Fibroblast of peridontal ligament (primary cell): ENCODE data around the gene SLC22A2.
"Not testable (repeated sequence)": the region's sequence is repeated elsewhere in the genome, so short reads cannot be mapped to it uniquely, and the experiment has no call there.

Source experiments
- DNase-seq: peaks from one replicate; pipeline ENCODE4 v3.0.0-alpha.2; 2010; ENCODE audit errors: extremely low read depth

Gene SLC22A2

DNA sequence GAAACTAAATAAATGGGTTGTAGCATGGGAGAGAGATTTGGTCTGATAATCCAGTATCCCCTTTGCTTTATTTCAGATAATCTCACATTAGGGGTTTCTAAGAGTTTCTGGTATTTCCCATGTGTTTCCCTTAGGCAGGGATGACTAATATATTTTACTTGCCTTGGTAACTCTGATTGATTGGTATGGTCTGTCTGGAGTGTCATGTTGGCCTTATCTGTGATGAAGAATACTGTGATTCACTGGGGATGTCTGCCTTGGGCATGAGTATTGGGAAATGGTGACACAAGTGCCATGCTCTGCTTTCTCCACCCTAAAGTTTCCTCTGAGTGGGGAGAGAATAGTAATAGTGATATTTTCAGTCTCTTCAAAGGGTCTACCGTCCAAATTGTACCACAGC is 10.1 kb downstream of the SLC22A2 start:
- no peak for DNase-seq

DNA sequence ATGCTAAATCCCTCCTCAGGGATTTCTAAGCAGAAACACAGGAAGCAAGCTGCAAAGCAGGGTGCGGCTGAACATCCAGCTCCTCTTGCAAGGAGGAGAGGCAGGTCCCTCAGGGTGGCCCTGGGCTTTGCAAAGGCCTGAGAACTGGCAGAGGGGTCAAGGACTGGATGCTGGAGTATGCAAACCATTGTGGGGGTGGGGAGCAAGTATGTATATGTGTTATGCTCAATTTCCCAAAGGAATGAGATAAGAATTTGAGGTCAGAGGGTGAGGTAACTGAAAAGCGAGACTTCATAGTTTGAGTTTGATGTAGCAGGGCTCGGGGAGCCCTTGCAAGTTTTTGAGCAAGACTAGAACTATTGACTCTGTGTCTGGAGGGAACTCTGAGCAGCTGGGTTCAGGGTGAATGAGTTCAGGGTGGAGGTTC is 11.2 kb downstream of the SLC22A2 start:
- no peak for DNase-seq

DNA sequence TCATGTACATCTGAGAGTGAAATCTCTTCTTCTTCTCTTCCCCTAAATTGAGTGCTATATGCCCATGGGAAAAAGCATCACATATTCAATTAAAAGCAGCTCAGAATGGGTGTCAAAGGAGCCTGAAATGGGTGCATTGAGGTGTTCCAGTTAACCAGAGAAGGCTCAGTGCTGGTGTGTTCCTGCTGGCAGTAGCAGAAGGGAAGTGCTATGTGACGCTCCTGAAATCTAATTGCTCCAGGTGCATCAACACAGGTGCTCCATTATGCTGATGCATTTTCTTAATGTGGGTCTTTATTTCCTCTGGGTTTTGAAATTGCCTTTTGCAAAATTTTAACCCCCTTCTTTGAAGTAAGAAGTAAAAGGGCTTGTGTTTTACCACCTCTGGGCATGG is 17.9 kb downstream of the SLC22A2 start:
- DNase-seq, result no peak

DNA sequence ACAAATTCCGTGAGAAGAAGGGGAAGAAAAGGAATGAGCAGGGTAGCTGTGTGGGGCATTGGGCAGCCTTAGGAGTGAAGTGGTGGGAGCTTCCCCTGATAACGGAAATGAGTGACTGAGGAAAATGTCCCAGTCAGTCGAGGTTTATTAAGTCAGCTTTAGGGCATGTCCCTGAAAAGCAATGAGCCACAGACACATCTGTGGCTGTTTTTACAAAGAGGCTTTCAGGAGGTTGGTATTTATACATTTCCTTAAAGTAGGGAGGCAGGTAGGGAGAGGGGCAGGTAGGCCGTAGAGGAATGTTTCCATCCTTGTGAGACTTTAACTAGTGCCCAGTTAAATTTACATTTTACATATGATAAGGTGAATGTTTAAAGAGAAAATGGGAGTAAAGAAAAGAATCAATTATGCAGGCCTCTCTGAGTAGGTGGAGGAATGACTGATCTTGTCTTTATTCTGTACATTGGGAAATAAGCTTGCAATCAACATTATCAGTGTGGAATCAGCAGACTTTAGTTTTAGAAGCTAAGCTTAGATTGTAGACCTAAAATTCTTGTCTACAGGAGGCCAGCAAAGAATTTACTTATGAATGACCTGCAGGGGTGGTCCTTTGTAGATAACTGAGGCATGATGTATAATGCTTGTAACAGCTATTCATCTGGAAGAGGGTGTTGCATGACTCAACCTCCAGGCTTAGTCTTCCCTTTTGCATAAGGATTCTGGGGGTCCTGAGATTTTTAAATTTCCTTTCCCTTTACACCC is 18.5 kb downstream of the SLC22A2 start:
- DNase-seq, result no peak

DNA sequence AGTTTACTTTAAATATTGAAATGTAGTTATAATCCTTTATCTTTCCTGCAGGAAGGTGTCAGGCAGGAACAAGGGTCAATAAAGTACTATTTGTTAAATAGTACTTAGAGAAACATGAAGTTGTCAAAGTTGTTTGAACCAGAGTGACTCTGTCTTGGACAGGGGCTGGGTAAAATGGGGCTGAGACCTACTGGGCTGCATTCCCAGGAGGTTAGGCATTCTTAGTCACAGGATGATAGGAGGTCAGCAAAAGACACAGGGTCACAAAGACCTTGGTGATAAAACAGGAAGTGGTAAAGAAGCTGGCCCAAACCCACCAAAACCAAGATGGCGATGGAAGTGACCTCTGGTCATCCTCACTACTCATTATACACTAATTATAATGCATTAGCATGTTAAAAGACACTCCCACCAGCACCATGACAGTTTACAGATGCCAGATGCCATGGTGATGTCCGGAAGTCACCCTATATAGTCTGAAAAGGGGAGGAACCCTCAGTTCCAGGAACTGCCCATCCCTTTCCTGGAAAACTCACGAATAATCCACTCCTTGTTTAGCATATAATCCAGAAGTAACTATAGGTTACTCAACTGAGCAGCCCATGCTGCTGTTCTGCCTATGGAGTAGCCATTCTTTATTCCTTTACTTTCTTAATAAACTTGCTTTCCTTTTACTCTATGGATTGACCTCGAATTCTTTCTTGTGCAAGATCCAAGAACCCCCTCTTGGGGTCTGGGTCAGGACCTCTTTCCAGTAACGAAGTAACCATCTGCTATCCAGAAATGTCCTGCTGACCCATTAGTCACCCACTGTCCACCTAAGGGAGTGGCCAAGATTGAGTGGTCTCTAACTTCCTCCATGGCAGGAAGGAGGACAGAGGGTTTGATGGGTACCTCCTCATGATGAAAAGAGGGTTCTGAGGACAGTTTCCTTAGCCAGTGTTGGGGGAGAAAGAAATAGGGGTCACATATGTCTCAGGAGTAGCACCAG is 19.6 kb downstream of the SLC22A2 start:
- DNase-seq, result no peak

DNA sequence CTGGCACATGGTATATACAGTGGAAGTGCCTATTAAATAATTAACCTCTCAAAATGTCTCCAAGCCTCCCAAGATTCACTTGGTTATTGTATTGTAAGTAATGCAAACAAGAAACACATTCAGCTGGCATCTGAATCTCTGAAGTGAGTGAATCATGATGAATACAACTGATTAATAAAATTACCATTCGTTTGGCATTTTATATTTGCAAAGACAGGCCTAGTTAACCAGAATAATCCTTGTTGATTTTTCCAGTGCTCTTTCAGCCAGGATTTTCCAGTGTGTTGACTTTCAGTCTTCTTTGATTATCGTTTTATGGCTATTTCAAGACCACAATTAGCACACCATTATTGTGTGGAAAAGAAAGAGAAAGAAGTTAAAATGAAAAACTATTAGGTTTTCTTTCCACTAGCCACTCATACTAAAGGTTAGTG is 20.3 kb downstream of the SLC22A2 start:
- no peak for DNase-seq

DNA sequence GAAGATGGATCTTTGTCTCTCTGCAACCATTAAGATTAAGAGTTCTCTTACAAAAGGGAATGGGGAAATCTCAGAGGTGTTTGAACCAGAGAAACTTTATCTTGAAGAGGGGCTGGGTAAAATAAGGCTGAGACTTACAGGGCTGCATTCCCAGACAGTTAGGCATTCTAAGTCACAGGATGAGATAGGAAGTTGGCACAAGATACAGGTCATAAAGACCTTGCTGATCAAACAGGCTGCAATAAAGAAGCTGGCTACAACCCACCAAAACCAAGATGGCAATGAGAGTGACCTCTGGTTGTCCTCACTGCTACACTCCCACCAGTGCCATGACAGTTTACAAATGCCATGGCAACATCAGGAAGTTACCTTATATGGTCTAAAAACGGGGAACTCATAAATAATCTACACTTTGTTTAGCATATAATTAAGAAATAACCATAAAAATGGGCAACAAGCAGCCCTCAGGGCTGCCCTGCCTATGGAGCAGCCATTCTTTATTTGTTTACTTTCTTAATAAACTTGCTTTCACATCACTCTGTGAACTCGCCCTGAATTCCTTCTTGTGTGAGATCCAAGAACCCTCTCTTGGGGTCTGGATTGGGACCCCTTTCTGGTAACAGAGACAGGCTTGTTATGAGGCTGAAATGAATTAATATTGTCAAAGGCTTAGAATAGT is 20.9 kb downstream of the SLC22A2 start:
- not testable (repeated sequence) for DNase-seq

DNA sequence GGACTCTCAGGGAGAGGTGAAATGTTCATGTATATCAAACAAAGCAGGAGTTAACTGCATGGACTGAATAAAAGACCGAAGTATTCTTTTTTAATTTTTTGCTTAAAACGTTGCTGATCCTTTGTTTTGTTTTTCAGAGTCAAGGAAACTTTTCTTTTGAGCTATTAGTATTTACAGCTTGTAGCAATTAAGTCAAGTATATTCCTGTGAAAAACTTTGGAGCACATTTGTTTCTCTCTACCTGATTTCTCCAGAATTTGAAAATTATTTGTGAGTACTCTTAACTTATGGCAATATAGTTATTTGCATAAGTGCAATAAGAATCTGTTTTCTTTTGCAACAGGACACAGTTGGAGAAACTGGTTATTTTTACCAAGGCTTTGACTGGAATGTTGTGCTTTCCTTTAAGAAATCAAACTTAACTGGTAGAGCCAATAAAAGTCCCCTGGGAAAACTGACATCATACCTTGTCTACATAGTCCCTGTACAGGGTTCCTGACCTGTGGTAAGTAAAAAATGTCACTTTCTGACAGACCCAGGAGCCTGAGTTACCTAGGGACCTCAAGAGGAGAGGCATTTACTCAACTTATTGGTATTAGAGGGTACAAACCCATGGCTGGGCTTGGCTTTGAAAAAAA is 22.3 kb downstream of the SLC22A2 start:
- DNase-seq, result not testable (repeated sequence)

DNA sequence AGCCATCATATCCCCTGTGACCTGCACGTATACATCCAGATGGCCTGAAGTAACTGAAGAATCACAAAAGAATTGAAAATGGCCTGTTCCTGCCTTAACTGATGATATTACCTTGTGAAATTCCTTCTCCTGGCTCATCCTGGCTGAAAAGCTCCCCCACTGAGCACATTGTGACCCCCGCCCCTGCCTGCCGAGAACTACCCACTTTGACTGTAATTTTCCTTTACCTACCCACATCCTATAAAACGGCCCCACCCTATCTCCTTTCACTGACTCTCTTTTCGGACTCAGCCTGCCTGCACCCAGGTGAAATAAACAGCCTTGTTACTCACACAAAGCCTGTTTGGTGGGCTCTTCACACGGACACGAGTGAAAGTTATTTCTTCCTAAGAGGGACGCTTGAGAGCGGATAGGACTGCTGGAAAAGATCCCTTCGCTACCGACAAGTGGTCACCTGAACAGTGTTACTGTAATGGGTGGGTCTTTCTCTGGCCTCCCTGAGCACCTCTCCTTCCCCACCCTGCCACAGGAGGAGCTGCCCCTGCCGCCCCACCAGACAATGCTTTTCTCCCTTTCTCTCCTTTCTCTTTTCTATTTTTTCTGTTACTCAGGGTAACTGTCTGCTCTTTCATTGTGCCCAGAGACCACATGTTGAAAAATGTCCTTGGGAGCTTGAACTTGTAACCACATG is 24.5 kb downstream of the SLC22A2 start:
- not testable (repeated sequence) for DNase-seq

DNA sequence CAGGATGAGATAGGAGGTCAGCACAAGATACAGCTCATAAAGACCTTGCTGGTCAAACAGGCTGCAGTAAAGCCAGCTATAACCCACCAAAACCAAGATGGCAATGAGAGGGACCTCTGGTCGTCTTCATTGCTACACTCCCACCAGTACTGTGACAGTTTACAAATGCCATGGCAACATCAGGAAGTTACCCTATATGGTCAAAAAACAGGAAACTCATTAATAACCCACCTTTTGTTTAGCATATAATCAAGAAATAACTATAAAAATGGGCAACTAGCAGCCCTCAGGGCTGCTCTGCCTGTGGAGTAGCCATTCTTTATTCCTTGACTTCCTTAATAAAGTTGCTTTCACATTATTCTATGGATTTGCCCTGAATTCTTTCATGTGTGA is 30.9 kb downstream of the SLC22A2 start:
- DNase-seq, result no peak

DNA sequence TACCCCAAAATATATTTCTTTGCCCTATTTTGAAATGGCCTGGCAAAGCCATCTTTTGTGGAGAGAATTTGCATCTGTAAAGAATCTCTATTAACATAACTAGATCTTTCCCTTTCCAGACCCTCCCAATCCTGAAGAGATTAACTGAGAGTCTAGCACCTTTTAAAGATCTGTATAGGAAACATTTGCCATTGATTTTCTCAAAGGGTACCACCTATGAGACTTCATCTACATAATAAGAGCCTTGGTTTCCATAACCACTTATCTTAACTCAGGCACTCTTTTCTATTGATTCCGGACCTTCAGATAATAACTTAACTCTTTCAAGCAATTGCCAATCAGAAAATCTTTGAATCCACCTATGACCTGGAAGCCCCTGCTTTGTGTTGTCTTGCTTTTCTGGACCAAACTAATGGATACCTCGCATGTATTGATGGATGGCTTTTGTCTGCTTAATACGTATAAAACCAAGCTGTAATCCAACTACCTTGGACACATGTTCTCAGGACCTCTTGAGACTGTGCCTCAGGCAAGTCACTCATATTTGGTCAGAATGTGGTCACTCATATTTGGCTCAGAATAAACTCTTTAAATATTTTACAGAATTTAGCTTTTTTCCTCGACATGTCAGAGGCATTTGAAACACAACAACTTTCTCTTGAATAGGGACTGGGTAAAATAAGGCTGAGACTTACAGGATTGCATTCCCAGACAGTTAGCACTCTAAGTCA is 31.4 kb downstream of the SLC22A2 start:
- DNase-seq, result no peak

DNA sequence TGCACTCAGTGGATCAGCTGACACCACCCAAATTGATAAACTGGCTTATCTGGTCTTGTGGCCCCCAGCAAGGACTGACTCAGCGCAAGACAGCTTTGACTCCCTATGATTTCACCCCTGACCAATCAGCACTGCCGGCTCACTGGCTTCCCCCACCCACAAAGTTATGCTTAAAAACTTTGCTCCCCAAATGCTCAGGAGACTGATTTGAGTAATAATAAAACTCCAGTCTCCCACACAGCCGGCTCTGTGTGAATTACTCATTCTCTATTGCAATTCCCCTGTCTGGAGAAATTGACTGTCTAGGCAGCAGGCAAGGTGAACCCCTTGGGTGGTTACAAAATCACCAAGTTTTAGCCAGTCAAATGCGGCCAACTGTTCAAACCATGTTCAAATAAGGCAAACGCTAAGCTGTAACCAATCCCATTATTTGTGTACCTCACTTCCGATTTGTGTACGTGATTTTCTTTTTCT is 32.5 kb downstream of the SLC22A2 start:
- DNase-seq, result no peak

DNA sequence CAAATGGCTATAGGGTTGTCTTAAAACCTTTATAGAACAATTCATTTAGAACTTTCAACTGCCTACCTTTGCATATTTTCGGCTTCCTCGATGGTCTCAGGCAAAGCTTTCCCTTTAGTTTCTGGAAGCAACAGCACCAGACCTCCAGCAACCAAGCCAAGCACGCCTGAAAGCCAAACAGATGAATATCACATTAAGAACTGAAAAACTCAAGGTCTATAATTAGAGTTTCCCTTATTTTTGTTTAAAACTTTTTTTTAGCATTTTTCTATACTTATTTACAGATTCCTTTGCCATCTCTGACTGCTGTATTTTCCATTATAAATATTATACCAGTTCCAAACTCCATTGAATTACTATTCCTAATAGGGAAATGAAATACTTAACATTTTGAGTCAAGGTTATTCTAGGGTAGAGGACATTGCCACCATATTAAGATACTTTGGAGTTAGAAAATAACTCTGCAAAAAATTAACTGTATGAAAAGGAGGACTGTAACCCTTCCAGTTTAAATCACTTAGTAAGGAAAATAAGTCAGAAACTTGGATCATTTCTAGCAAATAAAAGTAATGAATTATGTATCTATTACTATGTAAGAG is 33.9 kb downstream of the SLC22A2 start:
- DNase-seq, result no peak

DNA sequence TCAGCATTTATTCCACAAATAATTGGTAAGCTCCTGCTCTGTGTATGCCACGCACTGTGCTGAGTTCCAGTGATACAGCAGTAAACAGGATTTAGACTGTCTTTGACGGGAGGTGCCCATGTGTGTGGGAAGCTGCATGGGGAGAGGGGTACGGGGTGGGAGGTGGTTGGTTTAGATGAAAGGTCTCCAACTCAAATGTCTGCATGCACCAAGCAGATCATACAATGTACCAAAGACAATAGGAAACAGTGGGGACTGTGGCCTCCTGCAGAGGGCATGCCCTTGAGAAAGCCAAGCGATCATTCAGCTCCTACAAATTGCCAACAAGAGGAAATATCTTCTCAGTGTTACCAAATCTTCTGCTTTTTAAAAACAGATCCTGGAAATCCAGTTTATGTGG is 36.1 kb downstream of the SLC22A2 start:
- no peak for DNase-seq

DNA sequence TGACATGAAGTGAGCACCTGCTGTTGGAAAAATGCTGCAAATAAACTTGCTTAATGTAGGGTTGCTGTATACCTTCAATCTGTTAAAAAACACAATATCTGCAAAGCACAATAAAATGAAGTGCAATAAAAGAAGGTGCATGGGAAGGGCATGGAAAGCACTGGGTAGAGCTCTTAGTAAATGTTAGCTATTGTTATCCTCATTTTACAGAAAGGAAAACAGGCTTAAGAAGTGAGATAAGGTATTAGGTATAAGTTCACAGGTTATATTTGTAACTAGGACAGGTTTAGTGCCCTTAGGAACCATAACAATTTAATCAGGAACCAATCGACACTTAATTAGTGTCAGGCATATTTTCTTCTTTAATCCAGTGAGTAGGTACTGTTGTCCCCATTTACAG is 36.7 kb downstream of the SLC22A2 start:
- no peak for DNase-seq

DNA sequence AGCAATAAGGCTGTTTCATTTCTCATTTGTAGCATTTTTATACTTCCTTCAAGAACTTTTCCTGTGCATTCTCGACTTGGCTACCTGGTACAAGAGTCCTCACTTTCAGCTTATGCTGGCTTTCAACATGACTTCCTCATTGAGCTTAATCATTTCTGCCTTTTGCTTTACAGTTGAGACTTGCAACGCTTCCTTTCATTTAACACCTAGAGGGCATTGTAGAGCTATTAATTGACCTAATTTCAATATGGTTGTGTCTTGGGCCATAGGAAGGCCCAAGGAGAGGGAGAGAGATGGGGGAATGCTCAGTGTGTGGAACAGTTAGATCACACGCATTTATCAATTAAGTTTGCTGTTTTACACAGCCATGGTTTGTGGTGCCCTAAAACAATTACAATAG is 37.2 kb downstream of the SLC22A2 start:
- no peak for DNase-seq

DNA sequence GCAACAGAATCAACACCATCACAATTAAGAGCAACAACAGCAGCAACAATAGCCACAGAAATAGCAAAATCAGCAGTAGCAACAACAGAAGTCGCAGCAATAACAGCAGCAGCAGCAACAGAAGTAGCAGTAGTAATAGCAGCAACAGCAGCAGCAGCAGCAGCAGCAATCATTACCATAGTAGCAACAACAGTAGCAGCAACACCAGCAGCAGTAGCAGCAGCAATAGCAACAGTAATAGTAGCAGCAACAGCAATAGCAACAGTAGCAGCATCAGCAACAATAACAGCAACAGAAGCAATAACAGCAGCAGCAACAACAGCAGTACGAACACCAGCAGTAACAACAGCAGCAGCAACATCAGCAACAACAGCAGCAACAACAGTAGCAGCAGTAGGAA is 39.8 kb downstream of the SLC22A2 start:
- DNase-seq, result no peak

DNA sequence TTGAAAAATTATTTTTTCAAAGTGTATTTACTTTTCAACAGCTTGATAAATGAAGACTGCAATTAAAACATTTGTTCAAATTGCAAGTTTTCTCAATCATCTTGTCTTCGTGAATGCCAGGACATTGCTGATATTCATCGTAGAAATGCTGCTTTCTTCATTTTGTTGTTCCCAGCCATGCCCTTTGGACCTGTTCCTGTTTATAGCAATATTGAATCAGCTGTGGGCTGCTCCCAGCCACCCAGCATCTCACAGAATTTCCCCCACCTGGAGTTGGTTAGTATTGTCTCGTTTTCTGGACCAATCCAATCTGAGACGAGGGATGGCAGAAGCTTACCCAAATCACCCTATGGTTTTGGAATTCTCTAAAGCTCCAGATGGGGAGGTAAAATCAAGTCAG is 40.8 kb downstream of the SLC22A2 start:
- DNase-seq, result no peak

DNA sequence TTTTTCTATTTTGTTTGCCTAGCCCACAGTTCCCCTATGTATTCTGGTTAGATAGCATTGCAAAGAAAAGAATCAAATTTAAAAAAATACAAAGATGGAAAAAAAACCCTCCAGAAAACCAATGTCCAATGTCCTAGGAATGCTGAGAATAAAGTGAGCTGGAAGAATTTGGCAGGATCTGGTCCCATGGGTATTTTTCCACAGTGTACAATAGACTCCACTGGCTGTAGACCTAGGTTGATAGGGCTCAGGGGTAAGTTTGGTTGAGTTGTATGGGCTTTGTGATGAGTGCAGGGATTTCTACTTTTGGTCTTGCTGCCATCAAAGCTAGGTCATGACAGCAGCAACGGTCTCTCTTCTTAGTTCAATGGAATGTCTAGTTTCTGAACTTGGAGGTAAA is 41.5 kb downstream of the SLC22A2 start:
- no peak for DNase-seq

DNA sequence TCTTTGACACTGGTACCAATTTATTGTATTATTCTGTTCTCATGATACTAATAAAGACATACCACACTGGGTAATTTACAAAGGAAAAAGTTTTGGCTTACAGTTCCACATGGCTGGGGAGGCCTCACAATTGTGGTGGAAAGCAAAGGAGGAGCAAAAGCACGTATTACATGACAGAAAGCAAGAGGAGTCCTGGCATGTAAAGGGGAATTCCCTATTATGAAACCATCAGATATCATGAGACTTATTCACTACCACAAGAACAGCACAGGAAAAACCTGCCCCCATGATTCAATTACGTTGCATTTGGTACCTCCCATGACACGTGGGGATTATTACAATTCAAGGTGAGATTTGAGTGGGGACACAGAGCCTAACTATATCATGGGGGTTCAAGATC is 43.4 kb downstream of the SLC22A2 start:
- DNase-seq, result no peak
